HG02938 (cell line): Measurements from ENCODE around the gene LSP1.

ENCODE experiments used
- ATAC-seq: cut with Tn5 transposase; IDR thresholded peaks from one replicate; pipeline ENCODE4 v1.9.1; 2021; ENCODE audit warnings: mild to moderate bottlenecking, moderate library complexity; ENCODE audit not compliant: unreplicated experiment

The LSP1 gene

DNA sequence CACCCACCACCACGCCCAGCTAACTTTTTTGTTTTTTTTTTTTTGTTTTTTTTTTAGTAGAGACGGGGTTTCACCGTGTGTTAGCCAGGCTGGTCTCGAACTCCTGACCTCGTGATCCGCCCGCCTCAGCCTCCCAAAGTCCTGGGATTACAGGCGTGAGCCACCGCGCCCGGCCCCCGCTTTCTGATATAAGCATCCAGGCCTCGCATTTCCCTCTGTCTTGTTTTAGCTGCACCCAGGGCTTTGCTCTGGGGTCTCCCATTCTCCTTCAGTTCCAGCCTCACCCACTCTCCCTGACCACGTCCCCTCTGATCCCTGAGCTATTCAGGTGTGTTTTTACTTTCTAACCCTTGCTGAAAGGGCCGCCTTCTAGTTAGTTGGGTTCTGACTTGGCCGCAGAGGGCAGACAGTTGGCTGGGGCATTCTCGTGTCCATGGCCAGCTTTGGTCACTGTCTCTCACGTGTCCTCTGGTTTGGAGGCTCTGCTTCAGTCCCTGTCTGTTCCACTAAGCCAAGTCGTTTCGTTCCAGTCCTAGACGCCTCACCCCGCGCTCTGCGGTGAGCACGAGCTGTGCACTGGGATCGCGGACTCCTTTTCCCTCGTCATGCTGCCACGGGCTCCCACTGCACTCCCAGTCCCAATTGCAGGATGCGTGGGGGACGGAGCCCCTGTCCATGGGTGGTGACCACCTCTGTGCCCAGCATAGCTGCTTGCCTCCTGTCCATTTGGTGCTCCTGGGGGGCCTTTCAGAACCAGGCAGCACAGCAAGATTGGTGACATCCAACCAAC is 60.6 kb downstream of the LSP1 start:
- no peak for ATAC-seq

DNA sequence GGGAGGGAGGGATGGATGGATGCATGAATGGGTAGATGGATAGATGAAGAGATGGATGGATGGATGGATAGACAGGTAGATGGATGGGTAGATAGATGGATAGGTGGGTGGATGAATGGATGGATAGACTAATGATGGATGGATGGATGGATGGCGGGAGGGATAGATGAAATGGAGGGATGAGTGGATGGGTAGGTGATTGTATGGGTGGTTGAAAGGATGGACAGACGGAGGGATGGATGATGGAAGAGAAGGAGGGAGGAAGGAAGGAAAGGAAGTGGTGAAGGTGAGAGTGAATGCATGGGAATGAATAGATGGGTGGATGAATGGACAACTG is 62.9 kb downstream of the LSP1 start:
- ATAC-seq, result no peak

GRCh38 chr11:1916132-1916985 is 63.5 kb downstream of the LSP1 start:
- ATAC-seq, result no peak

GRCh38 chr11:1916986-1917522 is 64.2 kb downstream of the LSP1 start:
- no peak for ATAC-seq

GRCh38 chr11:1917523-1918435 is 64.9 kb downstream of the LSP1 start:
- ATAC-seq, result no peak

GRCh38 chr11:1918436-1919315 is 65.8 kb downstream of the LSP1 start:
- ATAC-seq, result no peak

GRCh38 chr11:1919391-1920127 is 66.7 kb downstream of the LSP1 start, which contains the start of gene TNNT3:
TSS of gene TNNT3 (plus strand) at chr11:1919703. CDS start at chr11:1922875, 3,172 bp downstream.
- ATAC-seq, result no peak

- ATAC-seq, result no peak
Observed at GRCh38 chr11:1920128-1920908, 67.4 kb downstream of the LSP1 start.

GRCh38 chr11:1920909-1921573 is 68.2 kb downstream of the LSP1 start:
- no peak for ATAC-seq

GRCh38 chr11:1921574-1922141 is 68.8 kb downstream of the LSP1 start:
- ATAC-seq, result no peak

- no peak for ATAC-seq
Observed at GRCh38 chr11:1922481-1923081, 69.7 kb downstream of the LSP1 start.

DNA sequence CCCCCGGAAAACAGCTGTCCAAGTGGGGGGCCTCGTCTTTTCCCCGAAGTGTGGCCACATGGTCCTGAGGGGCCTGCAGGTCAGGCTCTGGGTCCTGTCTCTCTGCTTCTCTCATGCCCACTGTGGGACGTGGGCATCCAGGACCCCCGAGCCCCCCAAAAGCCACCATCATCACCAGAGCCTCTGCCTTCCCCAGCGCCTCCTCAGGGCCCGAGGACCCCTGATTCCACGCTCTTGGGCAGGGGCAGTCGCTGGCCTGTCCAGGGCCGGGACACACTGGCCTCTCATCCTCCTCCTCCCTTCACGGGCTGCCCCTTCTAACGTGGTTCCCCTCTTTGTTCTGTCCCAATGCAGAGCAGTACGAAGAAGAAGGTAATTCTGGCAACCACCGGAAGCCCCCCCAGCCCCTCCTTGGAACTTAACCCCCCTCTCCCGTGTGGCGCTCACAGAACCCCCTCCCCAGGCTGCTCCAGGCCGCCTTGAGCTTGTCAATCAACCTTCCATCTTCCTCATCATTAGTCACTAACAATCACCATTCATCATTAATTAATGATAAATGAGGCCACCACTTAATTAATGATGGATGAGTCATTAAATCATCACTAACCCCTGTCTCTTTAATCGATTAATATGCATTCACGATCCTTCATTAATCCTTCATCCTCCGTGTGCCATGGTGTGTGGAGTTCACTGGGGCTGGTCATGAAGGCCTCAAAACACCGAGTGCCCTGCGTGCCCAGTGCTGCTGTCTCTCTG is 70.5 kb downstream of the LSP1 start:
- no peak for ATAC-seq

DNA sequence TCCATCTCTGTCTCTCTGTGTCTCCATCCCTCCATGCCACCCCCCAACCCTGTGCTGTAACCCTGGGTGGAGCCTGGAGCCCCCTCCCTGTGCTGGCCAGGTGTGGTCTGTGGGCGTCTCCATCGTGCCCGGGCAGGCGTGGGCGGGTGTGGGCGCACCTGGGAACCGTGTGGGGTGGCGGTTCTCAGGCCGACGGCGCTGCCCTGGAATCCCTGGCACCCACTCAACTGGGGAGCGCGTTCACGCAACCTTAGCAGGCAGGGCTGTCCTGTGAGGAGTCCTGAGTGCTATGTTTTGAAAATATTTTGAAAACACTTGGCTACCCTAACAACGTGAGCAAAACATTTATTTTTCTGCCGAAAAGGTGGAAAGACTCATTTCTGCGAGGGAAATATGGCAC is 71.3 kb downstream of the LSP1 start:
- no peak for ATAC-seq

DNA sequence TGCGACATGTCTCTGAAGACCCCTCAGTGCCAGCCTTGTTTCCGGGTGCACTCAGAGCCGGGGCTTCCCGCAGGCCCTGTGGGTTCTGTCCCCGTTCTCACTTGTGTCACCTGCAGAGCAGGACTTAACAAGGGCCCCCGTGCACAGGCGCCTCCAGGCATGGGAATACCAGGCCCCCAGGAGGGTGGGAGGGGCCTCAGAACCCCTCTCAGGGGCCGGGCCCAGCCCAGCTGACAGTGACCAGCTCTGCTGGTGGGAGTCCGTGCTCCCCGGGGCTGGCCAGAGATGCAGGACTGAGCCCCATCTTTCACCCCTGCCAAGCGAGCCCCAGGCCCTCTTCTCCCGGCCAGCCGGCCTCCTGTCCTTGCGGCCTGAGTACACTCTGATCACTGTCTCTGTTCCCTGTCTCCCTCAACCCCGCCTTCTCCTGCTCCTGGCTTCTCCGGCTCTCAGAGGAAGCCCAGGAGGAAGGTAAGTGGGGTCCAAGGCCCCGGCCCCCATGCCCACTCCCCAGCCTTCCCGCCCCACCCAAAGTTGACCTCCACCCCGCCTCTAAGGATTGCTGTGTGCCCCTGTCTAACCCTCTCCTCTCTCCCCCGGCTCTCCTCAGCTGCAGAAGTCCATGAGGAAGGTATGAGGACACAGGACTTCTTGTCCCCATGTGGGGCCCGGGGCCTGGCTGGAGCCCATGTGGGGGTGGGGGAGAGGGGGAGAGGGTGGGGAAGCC is 71.9 kb downstream of the LSP1 start:
- ATAC-seq, result no peak

- no peak for ATAC-seq
Observed at GRCh38 chr11:1925373-1926155, 72.7 kb downstream of the LSP1 start.
